ENCODE measurements around the gene B3GALT4. TPM values are rescaled to one million over a fixed set of nuclear protein-coding genes. Genes with fewer than 3 reads are reported as not detected.

The B3GALT4 gene
- total RNA-seq, 1 experiment from 2014 or later: 1.9 TPM

GRCh38 chr6:33289784-33290315 is 12.9 kb downstream of the B3GALT4 start:
- H3K9me3 ChIP-seq (ENCODE audit: control insufficient read depth in 1 of 2, insufficient read depth in 1 of 2, low read depth in 1 of 2, low read length in 2 of 2): no peaks in the 10 kb centered on the region
- no peak for DNase-seq (ENCODE audit: low read depth, low spot score)
- H3K79me2 ChIP-seq (ENCODE audit: insufficient read depth, low read length): peaks cover 53% of the 10 kb centered on the region
- ChIA-PET RAD21 (ENCODE audit: low non-redundant PET in 1 of 2, low total read pairs in 2 of 2, uncharacterized antibody in 2 of 2, unreplicated experiment in 2 of 2) (no interaction called here), CTCF (interaction anchor here (1.1 to 2.3 kb wide), 5 partner anchors 8 to 13 kb away, joined by 3 to 11 read pairs (median 6); partner anchors contain the start of genes B3GALT4 and RGL2), POLR2A (interaction anchor here (1.1 to 2.1 kb wide), 6 partner anchors 8 to 28 kb away, joined by 4 to 11 read pairs (median 10); partner anchors contain the start of genes B3GALT4, RGL2, RPS18 and VPS52)
- TF ChIP-seq, protein P1, sequence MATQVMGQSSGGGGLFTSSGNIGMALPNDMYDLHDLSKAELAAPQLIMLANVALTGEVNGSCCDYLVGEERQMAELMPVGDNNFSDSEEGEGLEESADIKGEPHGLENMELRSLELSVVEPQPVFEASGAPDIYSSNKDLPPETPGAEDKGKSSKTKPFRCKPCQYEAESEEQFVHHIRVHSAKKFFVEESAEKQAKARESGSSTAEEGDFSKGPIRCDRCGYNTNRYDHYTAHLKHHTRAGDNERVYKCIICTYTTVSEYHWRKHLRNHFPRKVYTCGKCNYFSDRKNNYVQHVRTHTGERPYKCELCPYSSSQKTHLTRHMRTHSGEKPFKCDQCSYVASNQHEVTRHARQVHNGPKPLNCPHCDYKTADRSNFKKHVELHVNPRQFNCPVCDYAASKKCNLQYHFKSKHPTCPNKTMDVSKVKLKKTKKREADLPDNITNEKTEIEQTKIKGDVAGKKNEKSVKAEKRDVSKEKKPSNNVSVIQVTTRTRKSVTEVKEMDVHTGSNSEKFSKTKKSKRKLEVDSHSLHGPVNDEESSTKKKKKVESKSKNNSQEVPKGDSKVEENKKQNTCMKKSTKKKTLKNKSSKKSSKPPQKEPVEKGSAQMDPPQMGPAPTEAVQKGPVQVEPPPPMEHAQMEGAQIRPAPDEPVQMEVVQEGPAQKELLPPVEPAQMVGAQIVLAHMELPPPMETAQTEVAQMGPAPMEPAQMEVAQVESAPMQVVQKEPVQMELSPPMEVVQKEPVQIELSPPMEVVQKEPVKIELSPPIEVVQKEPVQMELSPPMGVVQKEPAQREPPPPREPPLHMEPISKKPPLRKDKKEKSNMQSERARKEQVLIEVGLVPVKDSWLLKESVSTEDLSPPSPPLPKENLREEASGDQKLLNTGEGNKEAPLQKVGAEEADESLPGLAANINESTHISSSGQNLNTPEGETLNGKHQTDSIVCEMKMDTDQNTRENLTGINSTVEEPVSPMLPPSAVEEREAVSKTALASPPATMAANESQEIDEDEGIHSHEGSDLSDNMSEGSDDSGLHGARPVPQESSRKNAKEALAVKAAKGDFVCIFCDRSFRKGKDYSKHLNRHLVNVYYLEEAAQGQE (IDR thresholded peaks at IDR 0.05; ENCODE audit: low read depth): no peak
- no peak for TF ChIP-seq RAD21 (IDR thresholded peaks at IDR 0.05; ENCODE audit: low read depth)
- no peak for TF ChIP-seq POLR2A (IDR thresholded peaks at IDR 0.05; ENCODE audit: borderline replicate concordance, extremely low read depth, insufficient read depth, insufficient read length)
- peak; percentile 35 for ATAC-seq
- no peak overlapping the region for H2AFZ ChIP-seq (ENCODE audit: low read depth, low read length, poor library complexity, severe bottlenecking)
- H3K9me2 ChIP-seq (ENCODE audit: insufficient read depth): no peaks in the 10 kb centered on the region
- no peaks in the 10 kb centered on the region for H3K27me3 ChIP-seq (ENCODE audit: insufficient read depth, low read length)
- H3K4me3 ChIP-seq (replicated peaks in 1 of 2; ENCODE audit: low read depth in 1 of 2, low read length in 2 of 2): peak overlapping the region; percentile 97
- peak overlapping the region; percentile 90 for H3K9ac ChIP-seq (ENCODE audit: low read length)
- peaks cover 21 to 27% of the 10 kb centered on the region in 2 experiments; a peak in 3 of 4 replicates for H3K36me3 ChIP-seq (ENCODE audit: control insufficient read depth in 1 of 2, insufficient read depth in 2 of 2, low read length in 2 of 2)
- H4K20me1 ChIP-seq (ENCODE audit: insufficient read depth): no peaks in the 10 kb centered on the region
- intact Hi-C loops (cut with micrococcal nuclease): loop anchor here (5.0 kb wide), 1 partner anchor 102 kb away; the partner anchor contains the start of gene KIFC1
- BruUV-seq (replicated peaks): TSS peak; percentile 88
- H3K27ac ChIP-seq (ENCODE audit: low read depth, low read length): peak overlapping the region; percentile 67
- H3K4me1 ChIP-seq (ENCODE audit: control insufficient read depth in 1 of 2, insufficient read depth in 2 of 2, low read length in 2 of 2): peaks cover 10 to 15% of the 10 kb centered on the region in 2 experiments
- H3K4me2 ChIP-seq (ENCODE audit: low read length): peak overlapping the region; percentile 96

DNA sequence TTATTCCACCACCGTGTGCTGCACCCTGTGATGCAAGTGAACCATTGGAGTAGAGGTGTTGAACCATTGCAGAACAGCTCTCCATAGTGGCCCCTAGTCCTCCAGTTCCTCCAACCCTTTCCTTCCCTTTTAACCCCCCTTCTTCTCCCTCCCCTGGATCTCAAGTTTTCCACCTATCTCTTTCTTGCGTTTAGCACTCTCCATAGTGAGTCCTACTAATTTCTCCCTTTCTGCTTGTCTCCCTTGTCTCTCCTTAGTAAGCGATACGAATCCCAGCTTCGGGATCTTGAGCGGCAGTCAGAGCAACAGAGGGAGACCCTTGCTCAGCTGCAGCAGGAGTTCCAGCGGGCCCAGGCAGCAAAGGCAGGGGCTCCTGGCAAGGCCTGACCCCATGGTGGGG is 13.5 kb downstream of the B3GALT4 start:
- ChIA-PET CTCF (no interaction called here), RAD21 (ENCODE audit: low non-redundant PET in 1 of 2, low total read pairs in 2 of 2, uncharacterized antibody in 2 of 2, unreplicated experiment in 2 of 2) (interaction anchor here in 1 of 2 experiments (0.5 kb wide), 1 partner anchor 43 kb away, joined by 4 read pairs; no protein-coding TSS in a partner anchor), POLR2A (interaction anchor here (1.4 kb wide), 1 partner anchor 9 kb away, joined by 4 read pairs; the partner anchor contains the start of gene RGL2)
- DNase-seq (ENCODE audit: low read depth, low spot score) (no peak), ATAC-seq (no peak)
- Histone ChIP-seq H3K36me3 (ENCODE audit: control insufficient read depth in 1 of 2, insufficient read depth in 2 of 2, low read length in 2 of 2) (peaks cover 19 to 26% of the 10 kb centered on the region in 2 experiments; a peak in 3 of 4 replicates), H3K9me2 (ENCODE audit: insufficient read depth) (no peaks in the 10 kb centered on the region), H3K27ac (ENCODE audit: low read depth, low read length) (peak overlapping the region; percentile 67), H3K4me1 (ENCODE audit: control insufficient read depth in 1 of 2, insufficient read depth in 2 of 2, low read length in 2 of 2) (peaks cover 10 to 15% of the 10 kb centered on the region in 2 experiments), H3K27me3 (ENCODE audit: insufficient read depth, low read length) (no peaks in the 10 kb centered on the region), H3K4me2 (ENCODE audit: low read length) (peak overlapping the region; percentile 96), H3K4me3 (replicated peaks in 1 of 2; ENCODE audit: low read depth in 1 of 2, low read length in 2 of 2) (peak overlapping the region; percentile 97), H3K9me3 (ENCODE audit: control insufficient read depth in 1 of 2, insufficient read depth in 1 of 2, low read depth in 1 of 2, low read length in 2 of 2) (no peaks in the 10 kb centered on the region), H2AFZ (ENCODE audit: low read depth, low read length, poor library complexity, severe bottlenecking) (no peak overlapping the region), H3K9ac (ENCODE audit: low read length) (peak overlapping the region; percentile 90), H4K20me1 (ENCODE audit: insufficient read depth) (no peaks in the 10 kb centered on the region), H3K79me2 (ENCODE audit: insufficient read depth, low read length) (peaks cover 53% of the 10 kb centered on the region)
- BruUV-seq (replicated peaks): no TSS peak
- intact Hi-C loops (cut with micrococcal nuclease): no loop called here
- TF ChIP-seq ZNF274 (IDR thresholded peaks at IDR 0.05; ENCODE audit: low read depth, low read length): no peak
- TF ChIP-seq POLR2A (IDR thresholded peaks at IDR 0.05; ENCODE audit: borderline replicate concordance, extremely low read depth, insufficient read depth, insufficient read length): no peak
- TF ChIP-seq ELF1 (IDR thresholded peaks at IDR 0.05; ENCODE audit: borderline replicate concordance, low read depth): no peak
- TF ChIP-seq FOSL1 (IDR thresholded peaks at IDR 0.05; ENCODE audit: low read depth): no peak
- no peak for TF ChIP-seq EGR1 (IDR thresholded peaks at IDR 0.05; ENCODE audit: low read depth)
- TF ChIP-seq EZH2phosphoT487 (IDR thresholded peaks at IDR 0.05; ENCODE audit: borderline replicate concordance): no peak
- no peak for TF ChIP-seq POLR2AphosphoS5 (IDR thresholded peaks at IDR 0.05; ENCODE audit: low read depth, low read length)
- no peak for TF ChIP-seq YY1 (IDR thresholded peaks at IDR 0.05; ENCODE audit: extremely low read depth, insufficient replicate concordance, low read depth, low read length)
- TF ChIP-seq, protein P2, sequence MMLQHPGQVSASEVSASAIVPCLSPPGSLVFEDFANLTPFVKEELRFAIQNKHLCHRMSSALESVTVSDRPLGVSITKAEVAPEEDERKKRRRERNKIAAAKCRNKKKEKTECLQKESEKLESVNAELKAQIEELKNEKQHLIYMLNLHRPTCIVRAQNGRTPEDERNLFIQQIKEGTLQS (IDR thresholded peaks at IDR 0.05): no peak
- TF ChIP-seq, protein P1 (IDR thresholded peaks at IDR 0.05; ENCODE audit: low read depth): no peak

All from HCT116 (cell line).